ENCODE data around the gene GRK3.

- TF ChIP-seq POLR2AphosphoS5 (IDR thresholded peaks at IDR 0.05; ENCODE audit: low read depth) (no peak), CTCF (IDR thresholded peaks at IDR 0.05; ENCODE audit: insufficient read depth, low read length) (no peak), GABPA (IDR thresholded peaks at IDR 0.05; ENCODE audit: low read depth) (no peak), REST (IDR thresholded peaks at IDR 0.05; ENCODE audit: insufficient replicate concordance, low read depth) (no peak)
These were observed 175.3 kb downstream of the GRK3 start for GRCh38 chr22:25739659-25740344.
